Stimulated activated naive CD4-positive, alpha-beta T cell treated with Interleukin-2 at 50 U/mL for 16 hours (primary cell): Measurements from ENCODE around the gene CCDC85C.

Experiments
- DNase-seq: peaks from one replicate; lab custom pipeline; 2025; lab: John Stamatoyannopoulos, UW

The CCDC85C gene

GRCh38 chr14:99539491-99539890 is 64.5 kb downstream of the CCDC85C start:
- no peak for DNase-seq

DNA sequence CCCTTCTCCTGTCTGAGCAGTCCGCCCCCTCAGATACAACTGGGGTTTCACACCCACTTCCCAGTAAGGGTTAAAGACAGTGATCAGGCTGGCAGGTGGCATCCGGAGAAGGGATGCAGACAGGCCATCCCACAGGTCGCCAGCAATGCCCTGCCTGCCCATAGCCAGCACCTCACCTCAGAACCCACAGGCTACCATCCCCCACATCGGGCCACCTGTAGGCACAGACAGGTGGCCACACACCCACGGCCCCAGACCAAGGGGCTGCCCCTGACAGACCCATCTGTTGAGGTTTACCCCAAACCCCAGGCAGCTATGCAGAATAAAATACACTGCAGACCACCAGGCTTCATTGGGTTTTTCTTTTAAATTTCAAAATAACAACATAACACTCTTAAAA is 65.3 kb downstream of the CCDC85C start:
- DNase-seq, result no peak

DNA sequence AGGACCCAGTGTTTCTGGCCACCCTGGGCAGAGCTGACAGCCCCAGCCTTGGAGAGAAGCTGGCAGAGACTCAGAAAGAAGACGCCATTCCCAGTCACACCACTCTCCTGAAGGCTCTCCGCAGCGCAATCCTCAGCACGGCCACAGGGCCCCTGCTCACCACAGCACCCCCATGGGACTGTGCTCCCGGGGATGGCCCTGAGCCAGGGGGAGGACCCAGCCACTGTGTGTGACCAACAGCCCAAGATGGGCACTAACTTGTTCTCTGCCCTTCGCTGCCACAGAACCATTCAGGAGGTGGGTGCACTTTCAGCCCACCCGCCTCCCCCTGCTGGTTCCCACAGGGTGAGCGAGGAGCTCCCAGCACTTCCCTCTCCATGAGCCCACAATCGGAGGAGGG is 65.7 kb downstream of the CCDC85C start:
- DNase-seq, result no peak

GRCh38 chr14:99537399-99537798 is 66.6 kb downstream of the CCDC85C start:
- no peak for DNase-seq

- DNase-seq, result no peak
Measured at GRCh38 chr14:99535908-99536778, 67.9 kb downstream of the CCDC85C start.

GRCh38 chr14:99535448-99535847 is 68.6 kb downstream of the CCDC85C start:
- DNase-seq, result no peak

- no peak for DNase-seq
Measured at GRCh38 chr14:99534863-99535262, 69.1 kb downstream of the CCDC85C start.

DNA sequence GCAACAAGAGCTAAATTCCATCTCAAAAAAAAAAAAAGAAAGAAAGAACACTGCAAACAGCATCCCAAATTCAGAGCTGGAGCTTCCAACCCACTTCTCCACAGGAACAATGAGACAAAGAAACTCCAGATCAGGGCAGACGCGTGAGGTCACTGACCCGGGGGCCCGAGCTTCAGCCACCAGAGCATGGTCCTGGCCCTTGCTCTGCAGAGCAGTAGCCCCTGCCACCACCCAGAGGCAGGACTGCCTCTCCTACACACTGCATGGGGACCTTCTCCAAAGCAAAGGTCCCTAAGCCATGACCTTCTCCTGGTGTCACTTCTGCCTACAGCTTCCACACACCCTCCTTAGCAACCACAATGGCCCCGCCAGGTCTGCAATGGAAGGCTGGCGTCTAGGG is 69.7 kb downstream of the CCDC85C start:
- no peak for DNase-seq

GRCh38 chr14:99532310-99532709 is 71.7 kb downstream of the CCDC85C start:
- DNase-seq, result no peak

DNA sequence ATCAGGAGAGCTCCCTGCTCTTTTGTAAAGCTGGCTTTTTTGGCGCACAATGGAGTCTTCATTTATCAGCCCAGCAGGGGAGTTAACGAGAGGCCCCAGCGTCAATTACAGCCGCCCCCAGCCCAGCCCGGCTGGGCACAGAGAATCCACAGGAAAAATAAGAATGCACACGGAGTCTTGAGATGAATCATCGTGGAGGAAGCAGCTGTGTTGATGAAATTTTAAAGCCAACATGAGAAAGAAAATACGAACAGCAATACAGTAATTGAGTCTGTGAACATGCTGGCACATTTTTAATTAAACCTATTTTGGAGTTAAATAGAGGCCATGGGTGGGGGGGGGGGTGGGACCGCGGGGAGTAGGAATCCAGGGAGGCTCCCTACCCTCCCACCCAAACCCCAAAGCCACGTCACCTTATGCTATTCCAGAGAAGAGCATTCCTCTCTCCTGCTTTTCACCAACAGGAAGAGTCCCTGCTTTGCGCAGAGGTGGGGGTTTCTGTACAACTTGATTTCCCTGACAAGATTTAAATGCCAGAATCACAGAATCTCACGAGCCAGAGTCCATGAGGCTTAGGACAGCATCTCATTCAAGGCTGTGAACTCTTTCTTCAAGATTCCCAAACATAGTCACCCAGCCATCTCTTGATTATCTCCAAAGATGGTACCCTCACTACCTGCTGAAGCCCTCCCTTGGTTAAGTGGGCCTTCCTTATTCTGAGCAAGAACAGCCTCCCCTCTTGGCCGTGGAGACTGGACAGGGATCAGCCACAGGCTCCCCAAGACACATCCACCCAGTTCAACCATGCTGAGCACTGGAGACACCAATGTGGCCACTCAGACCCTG is 72.5 kb downstream of the CCDC85C start:
- DNase-seq, result no peak

- no peak for DNase-seq
Measured at GRCh38 chr14:99530407-99531155, 73.4 kb downstream of the CCDC85C start.

- no peak for DNase-seq
Measured at GRCh38 chr14:99529899-99530298, 74.1 kb downstream of the CCDC85C start.

DNA sequence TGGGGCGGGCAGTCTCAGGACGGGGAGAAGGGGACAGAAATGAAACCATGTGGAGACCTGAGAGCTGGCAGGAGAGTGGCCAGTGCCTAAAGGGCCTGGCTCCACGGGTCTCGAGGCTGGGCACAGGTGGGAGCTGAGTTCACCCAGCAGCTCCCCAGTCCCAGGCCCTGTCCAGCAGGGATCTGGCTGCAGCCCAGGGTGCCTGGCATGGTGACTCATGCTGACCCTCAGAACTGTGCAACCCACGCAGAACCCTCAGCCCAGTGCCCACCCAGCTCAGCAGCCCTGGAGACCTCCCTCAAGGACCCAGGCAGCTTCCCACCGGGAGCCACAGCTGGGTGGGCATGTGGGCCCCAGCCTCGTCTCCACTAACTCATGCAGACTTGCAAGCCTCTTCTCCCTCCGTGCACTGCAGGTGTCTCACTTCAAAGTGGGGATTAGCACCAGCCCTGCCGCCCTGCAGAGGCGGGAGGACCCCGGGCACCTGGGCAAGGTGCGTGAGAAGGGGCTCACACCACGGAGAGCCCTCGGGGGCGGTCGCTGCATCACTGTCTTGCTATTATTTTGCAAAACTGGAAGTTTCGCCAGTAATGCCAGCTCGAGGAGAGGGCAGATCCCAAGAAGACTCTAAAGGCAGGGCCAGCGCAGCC is 76.5 kb downstream of the CCDC85C start:
- DNase-seq, result no peak

DNA sequence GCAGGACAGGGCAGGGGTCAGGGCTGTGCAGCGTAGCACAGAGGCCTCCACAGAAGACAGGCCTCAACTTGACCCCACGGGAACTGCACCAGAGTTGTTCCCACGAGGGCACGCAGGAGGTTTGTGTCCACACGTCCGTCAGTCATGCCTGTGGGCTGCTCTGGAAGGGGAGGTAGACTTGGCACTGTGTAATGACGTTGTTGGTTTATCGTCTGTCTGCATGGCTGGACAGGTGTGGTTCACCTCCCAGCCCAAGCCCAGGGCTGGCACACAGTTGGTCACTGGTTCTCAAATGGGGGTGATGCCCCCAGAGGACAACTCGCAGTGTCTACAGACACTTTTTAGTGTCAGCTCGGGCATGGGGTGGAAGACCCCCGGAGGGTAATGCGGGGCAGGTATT is 77.0 kb downstream of the CCDC85C start:
- no peak for DNase-seq

GRCh38 chr14:99525699-99526080 is 78.3 kb downstream of the CCDC85C start:
- DNase-seq, result no peak

DNA sequence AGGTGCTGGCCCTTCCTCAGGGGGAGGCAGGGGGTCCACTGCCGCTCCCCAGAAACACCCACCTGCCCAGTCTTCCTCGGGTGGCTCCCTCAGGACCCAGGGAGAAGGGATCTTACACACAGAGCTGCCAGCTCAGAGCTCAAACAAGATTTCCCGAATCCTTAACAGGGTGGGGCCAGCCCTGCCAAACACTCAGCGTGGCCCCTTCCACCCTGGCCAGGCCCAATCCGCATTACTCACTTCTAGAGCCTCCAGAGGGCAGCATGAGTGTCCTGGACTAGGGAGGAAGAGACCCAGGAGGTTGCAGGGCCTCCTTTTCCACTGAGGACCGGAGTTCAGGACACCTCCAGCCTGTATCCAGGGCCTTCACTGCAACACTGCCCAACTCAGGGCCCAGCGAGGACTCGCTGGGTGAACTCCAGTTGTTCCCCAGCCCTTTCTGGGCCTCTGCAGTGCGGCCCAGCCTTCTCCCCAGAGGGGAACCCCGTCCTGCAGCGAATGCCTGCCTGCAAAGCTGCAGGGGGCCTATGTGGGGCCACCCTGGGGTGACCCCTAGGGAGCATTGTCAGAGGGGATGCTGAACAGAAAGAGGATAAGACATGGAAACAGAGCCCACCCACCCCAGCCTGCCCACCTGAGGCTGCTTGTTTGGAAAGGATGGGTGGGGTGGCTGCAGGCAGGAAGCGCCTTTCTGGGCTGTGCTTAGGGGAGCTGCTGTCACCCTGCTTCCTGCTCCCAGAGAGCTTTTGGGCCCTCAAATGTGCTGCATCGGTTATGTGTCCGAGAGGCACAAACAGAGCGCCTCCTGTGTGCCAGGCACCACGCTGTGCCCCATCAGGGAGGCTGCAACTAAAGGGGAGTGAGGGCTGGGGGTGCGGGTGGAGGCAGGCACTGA is 79.0 kb downstream of the CCDC85C start:
- DNase-seq, result no peak

GRCh38 chr14:99524091-99524661 is 79.8 kb downstream of the CCDC85C start:
- DNase-seq, result no peak

DNA sequence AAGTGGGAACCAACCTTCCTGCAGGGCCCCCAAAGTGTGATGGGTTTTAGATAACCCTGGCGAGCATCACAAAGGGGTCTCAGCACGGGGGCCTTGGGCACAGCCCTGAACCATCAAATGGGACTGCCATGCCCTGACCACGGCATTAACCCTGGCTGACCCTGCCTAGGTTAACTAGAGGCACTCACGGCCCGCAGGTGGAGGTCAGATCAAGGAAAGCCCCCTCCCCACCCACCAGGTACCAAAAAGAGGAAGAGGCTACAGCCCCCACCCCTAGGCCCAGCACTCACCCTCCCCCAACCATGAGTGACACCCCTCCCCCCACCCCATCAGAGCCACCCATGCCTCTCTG is 80.3 kb downstream of the CCDC85C start:
- no peak for DNase-seq

GRCh38 chr14:99522934-99523703 is 80.9 kb downstream of the CCDC85C start:
- no peak for DNase-seq

- no peak for DNase-seq
Measured at GRCh38 chr14:99522457-99522891, 81.5 kb downstream of the CCDC85C start.
